ENCODE measurements around the gene CXorf38. TPM values are rescaled to one million over a fixed set of nuclear protein-coding genes. Genes with fewer than 3 reads are reported as not detected.

CXorf38 gene
- polyA plus RNA-seq, 3 donors = 35.1 to 51.2 (median 39.5) TPM

- no peak for DNase-seq
- Histone ChIP-seq H4K20me1 (ENCODE audit: insufficient read depth, low read length) (no peaks in the 10 kb centered on the region), H3K4me2 (replicated peaks; ENCODE audit: extremely low read depth, low read length, poor library complexity, severe bottlenecking) (no peak overlapping the region), H3K9me3 (replicated peaks in 1 of 2; ENCODE audit: control insufficient read depth in 1 of 2, insufficient read depth in 1 of 2, low read length in 2 of 2) (no peaks in the 10 kb centered on the region), H3K4me3 (replicated peaks in 1 of 3; ENCODE audit: low read depth in 2 of 3, low read length in 3 of 3) (no peak overlapping the region), H2AFZ (ENCODE audit: insufficient read depth, low read depth, low read length, poor library complexity, severe bottlenecking) (no peak overlapping the region), H3K27ac (ENCODE audit: low read depth in 1 of 2, low read length in 2 of 2) (no peak overlapping the region), H3K27me3 (ENCODE audit: control insufficient read depth in 2 of 2, insufficient read depth in 2 of 2, low read length in 2 of 2) (peaks cover 0 to 44% of the 10 kb centered on the region in 2 donors), H3K79me2 (ENCODE audit: insufficient read depth, low read length) (no peaks in the 10 kb centered on the region), H3K4me1 (ENCODE audit: control insufficient read depth in 1 of 2, insufficient read depth in 2 of 2, low read length in 2 of 2) (no peaks in the 10 kb centered on the region), H3K36me3 (replicated peaks in 1 of 2; ENCODE audit: control insufficient read depth in 1 of 2, insufficient read depth in 2 of 2, low read length in 2 of 2) (peaks cover 42 to 80% of the 10 kb centered on the region in 2 donors), H3K9ac (ENCODE audit: insufficient read depth, low read length, poor library complexity, severe bottlenecking) (no peak overlapping the region)
- intact Hi-C loops (cut with micrococcal nuclease) = no loop called here
- H3K4me1 Mint-ChIP-seq = no peaks in the 10 kb centered on the region
- peaks cover 0 to 48% (median 0%) of the 10 kb centered on the region in 3 donors for H3K27me3 Mint-ChIP-seq (ENCODE audit: low read depth in 3 of 3)
- H3K27ac Mint-ChIP-seq = no peak overlapping the region
- H3K4me3 Mint-ChIP-seq = no peak overlapping the region
- peaks cover 55 to 71% of the 10 kb centered on the region in 2 donors for H3K36me3 Mint-ChIP-seq
- peaks cover 0 to 5% (median 0%) of the 10 kb centered on the region in 7 donors for H3K9me3 Mint-ChIP-seq
- TF ChIP-seq CTCF (IDR thresholded peaks at IDR 0.05) = no peak
These were observed 41.6 kb upstream of the CXorf38 start for GRCh38 chrX:40688929-40689328.

GRCh38 chrX:40687169-40687568 lies 39.8 kb upstream of the CXorf38 start:
- H3K27me3 Mint-ChIP-seq (ENCODE audit: low read depth in 3 of 3) = peaks cover 0 to 46% (median 0%) of the 10 kb centered on the region in 3 donors
- TF ChIP-seq CTCF (IDR thresholded peaks at IDR 0.05) = no peak
- peaks cover 0 to 5% (median 0%) of the 10 kb centered on the region in 7 donors for H3K9me3 Mint-ChIP-seq
- H3K9ac ChIP-seq (ENCODE audit: insufficient read depth, low read length, poor library complexity, severe bottlenecking) = no peak overlapping the region
- H3K27me3 ChIP-seq (ENCODE audit: control insufficient read depth in 2 of 2, insufficient read depth in 2 of 2, low read length in 2 of 2) = peaks cover 0 to 53% of the 10 kb centered on the region in 2 donors
- 100% methylated on average over 2 of the region's 3 CpGs for WGBS (ENCODE audit: insufficient coverage)
- no peak overlapping the region for H2AFZ ChIP-seq (ENCODE audit: insufficient read depth, low read depth, low read length, poor library complexity, severe bottlenecking)
- H3K4me1 ChIP-seq (ENCODE audit: control insufficient read depth in 1 of 2, insufficient read depth in 2 of 2, low read length in 2 of 2) = no peaks in the 10 kb centered on the region
- no peaks in the 10 kb centered on the region for H3K4me1 Mint-ChIP-seq
- H3K27ac ChIP-seq (ENCODE audit: low read depth in 1 of 2, low read length in 2 of 2) = no peak overlapping the region
- H3K4me2 ChIP-seq (replicated peaks; ENCODE audit: extremely low read depth, low read length, poor library complexity, severe bottlenecking) = no peak overlapping the region
- H3K4me3 Mint-ChIP-seq = no peak overlapping the region
- DNase-seq = no peak
- no peaks in the 10 kb centered on the region for H3K9me3 ChIP-seq (replicated peaks in 1 of 2; ENCODE audit: control insufficient read depth in 1 of 2, insufficient read depth in 1 of 2, low read length in 2 of 2)
- peaks cover 56 to 63% of the 10 kb centered on the region in 2 donors for H3K36me3 Mint-ChIP-seq
- H4K20me1 ChIP-seq (ENCODE audit: insufficient read depth, low read length) = no peaks in the 10 kb centered on the region
- H3K36me3 ChIP-seq (replicated peaks in 1 of 2; ENCODE audit: control insufficient read depth in 1 of 2, insufficient read depth in 2 of 2, low read length in 2 of 2) = peaks cover 48 to 80% of the 10 kb centered on the region in 2 donors
- intact Hi-C loops (cut with micrococcal nuclease) = no loop called here
- no peak overlapping the region for H3K4me3 ChIP-seq (replicated peaks in 1 of 3; ENCODE audit: low read depth in 2 of 3, low read length in 3 of 3)
- no peaks in the 10 kb centered on the region for H3K79me2 ChIP-seq (ENCODE audit: insufficient read depth, low read length)
- peak overlapping the region in 2 of 7 donors; percentile 22 to 29 for H3K27ac Mint-ChIP-seq
